HUES6 (cell line): ENCODE data around the gene CHGA.

Experiments
- H3K27ac ChIP-seq: 2 replicates; pipeline ENCODE4 v1.7.0; 2013; ENCODE audit warnings: low read depth, mild to moderate bottlenecking, low read length, inconsistent platforms
- H3K27me3 ChIP-seq: 2 replicates; pipeline ENCODE4 v1.6.1; 2013; ENCODE audit warnings: low read length; ENCODE audit not compliant: control insufficient read depth, insufficient read depth
- H3K36me3 ChIP-seq: 2 replicates; pipeline ENCODE4 v1.6.1; 2013; ENCODE audit warnings: low read length; ENCODE audit not compliant: control insufficient read depth, insufficient read depth
- H3K4me1 ChIP-seq: 2 replicates; pipeline ENCODE4 v1.6.1; 2013; ENCODE audit warnings: low read length; ENCODE audit not compliant: control insufficient read depth, insufficient read depth
- H3K4me3 ChIP-seq: 2 replicates; pipeline ENCODE4 v1.5.1; 2013; ENCODE audit warnings: low read depth, low read length
- H3K9ac ChIP-seq: one replicate; pipeline ENCODE4 v1.6.1; 2013; ENCODE audit warnings: mild to moderate bottlenecking, low read length
- H3K9me3 ChIP-seq: 2 replicates; pipeline ENCODE4 v1.6.1; 2013; ENCODE audit warnings: low read depth, low read length; ENCODE audit not compliant: control insufficient read depth, insufficient read depth

CHGA gene

GRCh38 chr14:92963301-92964123, 40.6 kb downstream of the CHGA start:
- no peak overlapping the region for H3K4me3 ChIP-seq
- H3K27ac ChIP-seq, result no peak overlapping the region
- peaks cover 9% of the 10 kb centered on the region; the same call in 1 of the 2 replicates for H3K9me3 ChIP-seq
- peaks cover 12% of the 10 kb centered on the region for H3K36me3 ChIP-seq
- H3K27me3 ChIP-seq, result no peaks in the 10 kb centered on the region
- H3K4me1 ChIP-seq, result peaks cover 6% of the 10 kb centered on the region; the same call in 1 of the 2 replicates
- H3K9ac ChIP-seq, result no peak overlapping the region

- no peak overlapping the region for H3K4me3 ChIP-seq
- H3K4me1 ChIP-seq, result peaks cover 6% of the 10 kb centered on the region; the same call in 1 of the 2 replicates
- no peaks in the 10 kb centered on the region for H3K27me3 ChIP-seq
- H3K36me3 ChIP-seq, result peaks cover 8% of the 10 kb centered on the region; the same call in 1 of the 2 replicates
- H3K9me3 ChIP-seq, result peaks cover 9% of the 10 kb centered on the region; the same call in 1 of the 2 replicates
- no peak overlapping the region for H3K9ac ChIP-seq
- no peak overlapping the region for H3K27ac ChIP-seq
Measured at GRCh38 chr14:92964124-92965109, 41.5 kb downstream of the CHGA start.

- no peak overlapping the region for H3K27ac ChIP-seq
- peaks cover 12% of the 10 kb centered on the region for H3K4me1 ChIP-seq
- no peak overlapping the region for H3K4me3 ChIP-seq
Measured at GRCh38 chr14:92965281-92965680, 42.3 kb downstream of the CHGA start.

GRCh38 chr14:92967346-92967926, 44.5 kb downstream of the CHGA start:
- Histone ChIP-seq H3K4me3 (no peak overlapping the region), H3K9ac (no peak overlapping the region), H3K27ac (no peak overlapping the region), H3K27me3 (no peaks in the 10 kb centered on the region), H3K9me3 (peaks cover 9% of the 10 kb centered on the region; the same call in 1 of the 2 replicates), H3K36me3 (no peaks in the 10 kb centered on the region), H3K4me1 (peaks cover 28% of the 10 kb centered on the region)

More at GRCh38 chr14:92965281-92965680, 42.3 kb downstream of the CHGA start:
- Histone ChIP-seq H3K36me3 (peaks cover 6% of the 10 kb centered on the region; the same call in 1 of the 2 replicates), H3K9ac (no peak overlapping the region), H3K9me3 (peaks cover 9% of the 10 kb centered on the region; the same call in 1 of the 2 replicates), H3K27me3 (no peaks in the 10 kb centered on the region)

GRCh38 chr14:92968291-92969020, 45.5 kb downstream of the CHGA start:
- peaks cover 9% of the 10 kb centered on the region; the same call in 1 of the 2 replicates for H3K9me3 ChIP-seq
- H3K36me3 ChIP-seq, result no peaks in the 10 kb centered on the region
- no peak overlapping the region for H3K9ac ChIP-seq
- H3K27me3 ChIP-seq, result no peaks in the 10 kb centered on the region
- no peak overlapping the region for H3K27ac ChIP-seq
- H3K4me3 ChIP-seq, result no peak overlapping the region
- H3K4me1 ChIP-seq, result peaks cover 30% of the 10 kb centered on the region

- Histone ChIP-seq H3K4me1 (peaks cover 28% of the 10 kb centered on the region), H3K27ac (no peak overlapping the region), H3K27me3 (no peaks in the 10 kb centered on the region)
Measured at GRCh38 chr14:92969430-92969829, 46.5 kb downstream of the CHGA start.

GRCh38 chr14:92969871-92970270, 46.9 kb downstream of the CHGA start:
- H3K9me3 ChIP-seq, result peaks cover 4% of the 10 kb centered on the region; the same call in 1 of the 2 replicates
- no peaks in the 10 kb centered on the region for H3K36me3 ChIP-seq
- H3K27ac ChIP-seq, result no peak overlapping the region
- no peaks in the 10 kb centered on the region for H3K27me3 ChIP-seq
- peaks cover 28% of the 10 kb centered on the region for H3K4me1 ChIP-seq
- no peak overlapping the region for H3K9ac ChIP-seq
- no peak overlapping the region for H3K4me3 ChIP-seq

More at GRCh38 chr14:92969430-92969829, 46.5 kb downstream of the CHGA start:
- H3K4me3 ChIP-seq, result no peak overlapping the region
- H3K9ac ChIP-seq, result no peak overlapping the region
- no peaks in the 10 kb centered on the region for H3K36me3 ChIP-seq
- peaks cover 8% of the 10 kb centered on the region; the same call in 1 of the 2 replicates for H3K9me3 ChIP-seq

GRCh38 chr14:92970271-92970670, 47.3 kb downstream of the CHGA start:
- H3K4me1 ChIP-seq, result peaks cover 28% of the 10 kb centered on the region
- no peak overlapping the region for H3K27ac ChIP-seq
- H3K9me3 ChIP-seq, result 0 out of 2 replicates have a peak, but pooled peaks cover 1% of the 10 kb centered on the region

GRCh38 chr14:92971601-92972180, 48.7 kb downstream of the CHGA start:
- no peaks in the 10 kb centered on the region for H3K27me3 ChIP-seq
- H3K4me3 ChIP-seq, result no peak overlapping the region
- H3K36me3 ChIP-seq, result peaks cover 8% of the 10 kb centered on the region
- H3K9ac ChIP-seq, result no peak overlapping the region
- no peak overlapping the region for H3K27ac ChIP-seq
- peaks cover 11% of the 10 kb centered on the region for H3K9me3 ChIP-seq
- peaks cover 28% of the 10 kb centered on the region for H3K4me1 ChIP-seq

More at GRCh38 chr14:92970271-92970670, 47.3 kb downstream of the CHGA start:
- Histone ChIP-seq H3K4me3 (no peak overlapping the region), H3K36me3 (no peaks in the 10 kb centered on the region), H3K9ac (no peak overlapping the region), H3K27me3 (no peaks in the 10 kb centered on the region)
